ENCODE measurements around the gene CNTRL. TPM values are rescaled to one million over a fixed set of nuclear protein-coding genes. Genes with fewer than 3 reads are reported as not detected.

The CNTRL gene
- total RNA-seq, 1 donor from 2014 or later = 9.2 TPM

DNA sequence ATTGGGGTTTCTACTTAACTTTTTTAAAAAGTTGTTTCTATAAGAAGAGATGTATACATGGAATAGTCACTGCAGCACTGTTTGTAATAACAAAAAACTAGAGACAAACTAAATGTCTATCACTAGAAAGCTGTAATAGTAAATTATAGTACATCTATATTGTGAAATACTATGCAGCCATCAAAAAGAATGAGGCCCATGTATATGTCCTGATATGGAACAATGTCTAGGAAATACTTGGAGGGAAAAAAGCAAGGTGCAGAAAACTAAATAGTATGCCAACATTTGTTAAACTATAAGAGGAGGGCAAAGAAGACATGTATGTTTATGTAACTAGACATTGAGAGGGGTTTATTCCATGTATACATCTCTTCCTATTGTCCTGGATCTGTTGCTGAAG is 129.9 kb downstream of the CNTRL start:
- TF ChIP-seq, protein P1, sequence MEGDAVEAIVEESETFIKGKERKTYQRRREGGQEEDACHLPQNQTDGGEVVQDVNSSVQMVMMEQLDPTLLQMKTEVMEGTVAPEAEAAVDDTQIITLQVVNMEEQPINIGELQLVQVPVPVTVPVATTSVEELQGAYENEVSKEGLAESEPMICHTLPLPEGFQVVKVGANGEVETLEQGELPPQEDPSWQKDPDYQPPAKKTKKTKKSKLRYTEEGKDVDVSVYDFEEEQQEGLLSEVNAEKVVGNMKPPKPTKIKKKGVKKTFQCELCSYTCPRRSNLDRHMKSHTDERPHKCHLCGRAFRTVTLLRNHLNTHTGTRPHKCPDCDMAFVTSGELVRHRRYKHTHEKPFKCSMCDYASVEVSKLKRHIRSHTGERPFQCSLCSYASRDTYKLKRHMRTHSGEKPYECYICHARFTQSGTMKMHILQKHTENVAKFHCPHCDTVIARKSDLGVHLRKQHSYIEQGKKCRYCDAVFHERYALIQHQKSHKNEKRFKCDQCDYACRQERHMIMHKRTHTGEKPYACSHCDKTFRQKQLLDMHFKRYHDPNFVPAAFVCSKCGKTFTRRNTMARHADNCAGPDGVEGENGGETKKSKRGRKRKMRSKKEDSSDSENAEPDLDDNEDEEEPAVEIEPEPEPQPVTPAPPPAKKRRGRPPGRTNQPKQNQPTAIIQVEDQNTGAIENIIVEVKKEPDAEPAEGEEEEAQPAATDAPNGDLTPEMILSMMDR (conservative IDR thresholded peaks at IDR 0.05; ENCODE audit: low read depth, low read length) = no peak

DNA sequence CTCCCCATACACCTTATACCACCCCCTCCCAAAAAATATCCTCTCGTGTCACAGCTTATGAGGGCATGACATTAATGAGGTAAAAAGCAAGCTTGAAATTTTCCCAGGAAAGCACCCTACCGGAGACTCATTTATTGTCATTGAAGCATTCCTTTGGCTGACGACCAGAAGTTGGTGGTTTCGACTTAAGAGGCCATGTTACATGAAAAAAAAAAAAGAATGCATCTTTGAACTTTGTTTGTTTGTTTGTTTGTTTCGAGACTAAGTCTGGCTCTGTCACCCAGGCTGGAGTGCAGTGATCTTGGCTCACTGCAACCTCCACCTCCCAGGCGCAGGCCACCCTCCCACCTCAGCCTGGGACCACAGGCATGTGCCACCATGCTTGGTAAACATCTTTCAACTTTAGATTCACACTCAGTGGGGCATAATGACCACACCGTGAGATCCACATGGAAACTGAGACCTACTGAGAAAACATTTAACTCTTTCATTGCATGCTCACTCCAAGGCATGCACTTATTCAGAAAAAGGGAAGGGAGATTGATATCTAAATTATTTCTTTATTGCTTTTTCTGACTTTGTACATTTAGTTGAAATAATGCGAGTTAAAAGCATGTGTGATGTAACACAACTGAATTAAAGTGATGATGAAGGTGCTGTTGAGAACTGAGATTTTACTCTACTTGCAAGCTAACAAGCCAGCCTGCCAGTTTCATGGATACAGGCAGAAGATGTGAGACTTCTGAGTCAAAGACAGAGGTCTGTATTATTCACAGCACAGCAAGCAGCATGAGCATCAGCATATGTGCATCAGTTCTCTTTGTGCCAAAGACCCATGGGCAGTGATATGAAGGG is 132.0 kb downstream of the CNTRL start:
- TF ChIP-seq, protein P1 (conservative IDR thresholded peaks at IDR 0.05; ENCODE audit: low read depth, low read length) = no peak
- no peak overlapping the region for H3K4me3 ChIP-seq (ENCODE audit: low read depth, low read length)
- DNase-seq (ENCODE audit: low read depth) = no peak

More for the DNA sequence above, 129.9 kb downstream of the CNTRL start:
- DNase-seq (ENCODE audit: low read depth) = no peak
- H3K4me3 ChIP-seq (ENCODE audit: low read depth, low read length) = no peak overlapping the region

GRCh38 chr9:121207371-121207940 is 132.7 kb downstream of the CNTRL start:
- TF ChIP-seq, protein P1 (conservative IDR thresholded peaks at IDR 0.05; ENCODE audit: low read depth, low read length) = no peak
- H3K4me3 ChIP-seq (ENCODE audit: low read depth, low read length) = no peak overlapping the region
- DNase-seq (ENCODE audit: low read depth) = no peak

GRCh38 chr9:121210536-121210935 is 135.8 kb downstream of the CNTRL start:
- TF ChIP-seq, protein P1 (conservative IDR thresholded peaks at IDR 0.05; ENCODE audit: low read depth, low read length) = no peak
- no peak overlapping the region for H3K4me3 ChIP-seq (ENCODE audit: low read depth, low read length)
- DNase-seq (ENCODE audit: low read depth) = no peak

- no peak for DNase-seq (ENCODE audit: low read depth)
Measured at GRCh38 chr9:121213136-121213806, 138.5 kb downstream of the CNTRL start.

GRCh38 chr9:121214005-121214404 is 139.2 kb downstream of the CNTRL start:
- H3K4me3 ChIP-seq (ENCODE audit: low read depth, low read length) = no peak overlapping the region
- TF ChIP-seq, protein P1 (conservative IDR thresholded peaks at IDR 0.05; ENCODE audit: low read depth, low read length) = no peak
- no peak for DNase-seq (ENCODE audit: low read depth)

More at GRCh38 chr9:121213136-121213806, 138.5 kb downstream of the CNTRL start:
- TF ChIP-seq, protein P1 (conservative IDR thresholded peaks at IDR 0.05; ENCODE audit: low read depth, low read length) = peak; percentile 99
- no peak overlapping the region for H3K4me3 ChIP-seq (ENCODE audit: low read depth, low read length)

Data from epithelial cell of proximal tubule (primary cell).